IPS DF 6.9 (cell line): ENCODE measurements around the gene CDKN2AIPNL.
A peak's percentile ranks its signal among the peaks of the same experiment; 100 is the strongest.
"Not testable (repeated sequence)": the region's sequence is repeated elsewhere in the genome, so short reads cannot be mapped to it uniquely, and the experiment has no call there.

Experiments
- DNase-seq: peaks from one replicate; pipeline ENCODE4 v3.0.0-alpha.2; 2013; ENCODE audit warnings: low read depth, low spot score
- H3K27ac ChIP-seq: one replicate; pipeline ENCODE4 v1.5.1; 2013; ENCODE audit warnings: low read length, control low read depth
- H3K27me3 ChIP-seq: 2 replicates; pipeline ENCODE4 v1.6.1; 2013; ENCODE audit warnings: mild to moderate bottlenecking, low read length; ENCODE audit not compliant: control insufficient read depth, insufficient read depth
- H3K36me3 ChIP-seq: 2 replicates; pipeline ENCODE4 v1.6.1; 2013; ENCODE audit warnings: low read length; ENCODE audit not compliant: control insufficient read depth, insufficient read depth
- H3K4me1 ChIP-seq: 2 replicates; pipeline ENCODE4 v1.6.1; 2013; ENCODE audit warnings: low read length; ENCODE audit not compliant: control insufficient read depth, insufficient read depth
- H3K4me3 ChIP-seq: 2 replicates; pipeline ENCODE4 v1.5.1; 2013; ENCODE audit warnings: mild to moderate bottlenecking, low read length
- H3K9me3 ChIP-seq: 2 replicates; pipeline ENCODE4 v1.6.1; 2013; ENCODE audit warnings: low read length, inconsistent platforms; ENCODE audit not compliant: control insufficient read depth, insufficient read depth
- WGBS: extraction: QIAGEN DNeasy Blood & Tissue Kit; methylation state at CpG from one replicate; pipeline ENCODE4 v1.1.7; 2013; ENCODE audit warnings: mixed read lengths, missing lambda C conversion rate; ENCODE audit not compliant: insufficient read length, insufficient coverage; 5-methylcytosine and 5-hydroxymethylcytosine counted together

The CDKN2AIPNL gene

GRCh38 chr5:134373633-134374032, 38.0 kb downstream of the CDKN2AIPNL start:
- no CpG with 5 or more reads among the region's 5 CpGs for WGBS
- H3K36me3 ChIP-seq, H3K27ac ChIP-seq, H3K4me1 ChIP-seq, DNase-seq, H3K27me3 ChIP-seq, H3K9me3 ChIP-seq, H3K4me3 ChIP-seq: not testable (repeated sequence)

DNA sequence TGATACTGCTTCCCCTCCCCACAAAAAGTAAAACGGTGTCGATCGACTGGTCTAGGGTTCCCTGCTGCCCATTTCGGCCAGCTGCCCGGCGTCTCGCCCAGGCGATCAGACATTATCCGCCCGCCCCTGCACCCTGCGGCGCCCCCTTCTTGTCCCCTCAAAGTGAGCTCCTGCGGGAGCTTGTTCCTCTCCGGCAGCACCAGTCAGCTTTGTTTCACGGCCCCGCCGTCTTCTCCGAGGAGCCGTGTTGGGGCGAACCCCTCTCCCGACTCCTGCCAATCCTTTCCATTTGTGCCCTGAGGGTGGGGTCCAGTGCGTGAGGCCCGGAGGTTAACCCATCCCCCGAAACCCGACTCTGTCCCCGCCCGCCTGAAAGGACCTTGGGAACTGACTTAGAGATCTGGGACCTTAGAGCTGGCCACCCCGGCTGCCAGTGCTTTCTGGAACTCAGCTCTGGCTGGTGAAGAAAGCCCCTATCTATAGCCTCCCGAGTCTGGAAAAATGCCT, 39.8 kb downstream of the CDKN2AIPNL start:
- peak; percentile 45 for DNase-seq

DNA sequence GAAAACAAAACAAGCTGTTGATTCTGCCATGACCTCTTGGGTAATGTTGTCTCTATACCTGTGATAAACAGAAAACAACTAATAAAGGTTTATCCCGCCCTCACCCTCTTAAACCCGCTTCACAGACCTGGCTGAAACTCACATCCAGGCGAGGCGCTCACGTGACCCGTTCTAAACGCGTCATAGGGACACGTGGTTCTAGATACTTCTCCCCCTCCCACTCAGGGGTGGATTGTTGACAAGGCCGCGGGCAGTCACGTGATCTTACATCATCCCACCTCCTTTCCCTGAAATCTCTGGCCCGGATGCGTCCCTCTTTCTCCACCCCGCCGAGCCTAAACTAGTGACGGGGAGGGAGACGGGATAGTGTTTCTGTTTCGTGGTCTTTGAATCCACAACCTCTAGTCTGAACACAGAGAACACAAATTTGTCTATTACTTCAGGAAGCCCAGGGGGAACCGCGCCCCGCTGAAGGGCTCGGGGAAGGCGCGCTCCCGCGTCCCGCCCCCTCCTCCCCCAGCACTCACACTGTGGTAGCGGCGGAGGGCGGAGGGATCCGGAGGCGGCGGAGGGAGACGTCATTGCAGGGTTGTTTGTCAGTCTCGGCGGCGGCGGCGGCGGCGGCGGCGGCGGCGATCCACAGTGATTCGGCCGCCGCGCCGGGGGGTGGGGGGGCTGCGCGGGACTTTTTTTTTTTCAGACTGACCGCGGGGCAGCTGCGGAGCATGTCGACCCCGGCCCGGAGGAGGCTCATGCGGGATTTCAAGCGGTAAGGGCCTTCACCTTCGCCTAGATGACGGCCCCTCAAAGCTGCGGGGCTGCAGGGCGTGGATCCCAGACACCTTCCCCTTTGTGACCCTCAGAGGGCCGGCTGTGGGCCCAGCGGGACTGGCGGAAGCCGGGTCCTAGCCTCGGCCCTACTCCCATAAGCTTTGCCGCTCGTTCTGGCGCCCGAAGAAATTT, 40.5 kb downstream of the CDKN2AIPNL start, which contains the start of gene UBE2B:
TSS of gene UBE2B (plus strand) at position 699 of the 963 bp plus-strand sequence. CDS start at position 726, 27 bp downstream.
- H3K36me3 ChIP-seq: no peaks in the 10 kb centered on the region
- WGBS: no CpG with 5 or more reads among the region's 74 CpGs
- peak; percentile 99 for DNase-seq
- H3K9me3 ChIP-seq: no peaks in the 10 kb centered on the region
- no peak within 1 kb of the TSS for H3K27ac ChIP-seq
- H3K4me3 ChIP-seq: peak within 1 kb of the TSS; percentile 95
- H3K4me1 ChIP-seq: no peaks in the 10 kb centered on the region; the same call in 1 of the 2 replicates
- H3K27me3 ChIP-seq: no peaks in the 10 kb centered on the region

More for the DNA sequence above, 39.8 kb downstream of the CDKN2AIPNL start:
- H3K4me3 ChIP-seq: peak overlapping the region; percentile 95
- no peaks in the 10 kb centered on the region for H3K9me3 ChIP-seq
- H3K36me3 ChIP-seq: no peaks in the 10 kb centered on the region
- no peaks in the 10 kb centered on the region for H3K27me3 ChIP-seq
- WGBS: no CpG with 5 or more reads among the region's 29 CpGs
- no peaks in the 10 kb centered on the region; the same call in 1 of the 2 replicates for H3K4me1 ChIP-seq
- H3K27ac ChIP-seq: no peak overlapping the region

DNA sequence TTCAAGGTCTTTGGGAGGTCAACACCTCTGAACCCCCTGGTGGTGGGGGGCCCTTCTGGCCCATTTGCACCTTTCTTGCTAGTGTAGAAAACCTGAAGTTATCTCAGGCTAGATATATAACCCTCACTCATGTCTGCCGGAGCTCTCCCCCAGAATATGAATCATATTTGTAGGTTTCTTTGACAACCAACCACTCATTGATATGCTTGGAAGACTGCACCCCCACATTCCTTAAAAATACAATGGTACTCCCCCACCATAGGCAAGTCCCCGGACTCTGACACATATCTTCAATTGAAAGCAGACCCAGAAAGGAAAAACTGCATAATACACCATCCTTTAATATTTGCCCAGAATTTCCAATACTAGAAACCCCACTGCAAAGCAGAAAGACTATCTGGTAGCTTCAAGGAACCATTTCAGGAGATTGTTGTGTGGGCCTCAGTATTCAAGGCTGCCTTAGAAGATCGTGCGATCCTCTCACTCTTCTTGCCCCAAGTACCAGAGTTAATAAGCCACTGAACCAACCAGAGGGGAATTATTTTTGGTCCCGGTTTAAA, 41.3 kb downstream of the CDKN2AIPNL start:
- no peak for DNase-seq
- Histone ChIP-seq H3K27ac (no peak overlapping the region), H3K4me3 (peak overlapping the region; percentile 95; the same call in 1 of the 2 replicates), H3K36me3 (no peaks in the 10 kb centered on the region), H3K9me3 (no peaks in the 10 kb centered on the region), H3K4me1 (no peaks in the 10 kb centered on the region; the same call in 1 of the 2 replicates), H3K27me3 (no peaks in the 10 kb centered on the region)
- no CpG with 5 or more reads among the region's 5 CpGs for WGBS

GRCh38 chr5:134365604-134366003, 46.1 kb downstream of the CDKN2AIPNL start:
- DNase-seq: no peak
- no peak overlapping the region for H3K27ac ChIP-seq
- H3K36me3 ChIP-seq: no peaks in the 10 kb centered on the region
- H3K27me3 ChIP-seq: no peaks in the 10 kb centered on the region
- WGBS: 100% methylated on average over 1 of the region's 1 CpG
- H3K4me3 ChIP-seq: no peak overlapping the region
- no peaks in the 10 kb centered on the region; the same call in 1 of the 2 replicates for H3K4me1 ChIP-seq
- H3K9me3 ChIP-seq: no peaks in the 10 kb centered on the region

DNA sequence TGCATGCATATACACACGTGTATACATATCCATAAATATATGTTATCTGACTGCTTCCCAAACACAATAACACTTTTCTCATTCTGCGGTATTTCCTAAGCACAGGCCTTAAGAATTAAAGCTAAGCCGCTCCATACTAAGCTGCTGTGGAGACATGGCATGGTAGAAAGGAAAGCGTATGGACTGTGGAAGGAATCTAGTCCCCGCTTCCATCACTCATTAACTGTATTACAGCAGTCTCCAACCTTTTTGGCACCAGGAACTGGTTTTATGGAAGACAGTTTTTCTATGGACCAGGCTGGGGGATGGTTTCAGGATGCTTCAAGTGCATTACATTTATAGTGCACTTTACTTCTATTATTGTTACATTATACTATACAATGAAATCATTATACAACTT, 56.0 kb downstream of the CDKN2AIPNL start:
- no peak for DNase-seq
- no peaks in the 10 kb centered on the region for H3K36me3 ChIP-seq
- H3K9me3 ChIP-seq: no peaks in the 10 kb centered on the region
- H3K4me1 ChIP-seq: no peaks in the 10 kb centered on the region
- H3K4me3 ChIP-seq: no peak overlapping the region
- H3K27me3 ChIP-seq: no peaks in the 10 kb centered on the region
- 100% methylated on average over 1 of the region's 5 CpGs for WGBS
- H3K27ac ChIP-seq: no peak overlapping the region
